A549 (cell line): ENCODE measurements around the gene GOLGA6C. TPM values are rescaled to one million over a fixed set of nuclear protein-coding genes. Genes with fewer than 3 reads are reported as not detected.
"Not testable (repeated sequence)": the region's sequence is repeated elsewhere in the genome, so short reads cannot be mapped to it uniquely, and the experiment has no call there.

Experiments used
- ATAC-seq, 2 experiments: fragments of 200-7000 bp in 1 of 2; fragments of >200 bp in 1 of 2; cut with Nextera tagmentation in 1 of 2; cut with Tn5 transposase in 1 of 2; 3 replicates each; pipeline versions ENCODE4 v1.8.0 to v1.9.1; 2018 to 2020; ENCODE audit warnings: mild to moderate bottlenecking in 1 of 2, moderate library complexity in 1 of 2
- CTCF ChIA-PET: fragments of 300-600 bp; sonication (Branson Sonifier 250); formaldehyde crosslinking; extraction: SDS; loops from one replicate; lab custom pipeline; 2021; ENCODE audit warnings: antibody characterized with exemption, inconsistent platforms; lab: Yijun Ruan, JAX
- POLR2A ChIA-PET: fragments of 350-600 bp; formaldehyde crosslinking; extraction: SDS; loops from one replicate; lab custom pipeline; 2021; ENCODE audit warnings: antibody characterized with exemption, inconsistent platforms; lab: Yijun Ruan, JAX
- DNase-seq, 2 experiments: peaks; one replicate each; pipeline versions ENCODE4 v3.0.0 to v3.0.0-alpha.2; 2011 to 2016; ENCODE audit warnings: low read depth in 1 of 2, low spot score in 1 of 2
- FAIRE-seq: peaks from 2 replicates; lab custom pipeline; 2011; peaks lifted over from hg19 to GRCh38; lab: Jason Lieb, UNC
- H3K27ac ChIP-seq, 2 experiments: fragments of >200 bp; sonication (Bioruptor Twin); formaldehyde crosslinking; 3 replicates each; pipeline ENCODE4 v1.5.1; 2016 to 2017
- H3K4me1 ChIP-seq: fragments of >200 bp; sonication (Bioruptor Twin); formaldehyde crosslinking; 3 replicates; pipeline ENCODE4 v1.6.1; 2016
- H3K4me2 ChIP-seq: fragments of >200 bp; sonication (Bioruptor Twin); formaldehyde crosslinking; 3 replicates; pipeline ENCODE4 v1.6.1; 2016
- H3K4me3 ChIP-seq: fragments of >200 bp; sonication (Bioruptor Twin); formaldehyde crosslinking; 3 replicates; pipeline ENCODE4 v1.5.1; 2016
- H3K9me3 ChIP-seq: fragments of >200 bp; sonication (Bioruptor Twin); formaldehyde crosslinking; 3 replicates; pipeline ENCODE4 v1.6.1; 2016
- CTCF ChIP-seq: fragments of >200 bp; sonication (Bioruptor Twin); formaldehyde crosslinking; IDR thresholded peaks from 3 replicates; pipeline ENCODE4 v1.5.1; 2016
- EHMT2 ChIP-seq: fragments of 200-600 bp; sonication (generic); IDR thresholded peaks from 2 replicates; pipeline ENCODE4 v1.6.1; 2016; ENCODE audit warnings: antibody characterized with exemption, low read depth, mild to moderate bottlenecking, moderate library complexity
- FOXS1 ChIP-seq: fragments of 250-450 bp; sonication (Bioruptor Pico); IDR thresholded peaks from 2 replicates; pipeline ENCODE4 v1.5.0; 2020; ENCODE audit warnings: mild to moderate bottlenecking, moderate library complexity
- HDAC2 ChIP-seq: fragments of 200-600 bp; sonication (generic); IDR thresholded peaks from 2 replicates; pipeline ENCODE4 v1.6.1; 2016
- HES2 ChIP-seq: fragments of >200 bp; sonication (Bioruptor Twin); formaldehyde crosslinking; IDR thresholded peaks from 2 replicates; pipeline ENCODE4 v1.6.1; 2016
- HOXB13 ChIP-seq: fragments of 250-450 bp; sonication (Bioruptor Pico); IDR thresholded peaks from 2 replicates; pipeline ENCODE4 v1.5.0; 2020; ENCODE audit warnings: low read depth, mild to moderate bottlenecking, moderate library complexity
- HOXB5 ChIP-seq: fragments of 250-450 bp; sonication (Bioruptor Pico); IDR thresholded peaks from 2 replicates; pipeline ENCODE4 v1.5.0; 2020; ENCODE audit warnings: mild to moderate bottlenecking, moderate library complexity
- KDM1A ChIP-seq: fragments of 200-600 bp; sonication (generic); IDR thresholded peaks from 2 replicates; pipeline ENCODE4 v1.6.1; 2016; ENCODE audit warnings: low read depth, mild to moderate bottlenecking
- MAZ ChIP-seq: fragments of 150-350 bp; IDR thresholded peaks from 2 replicates; pipeline ENCODE4 v1.6.1; 2014; ENCODE audit warnings: antibody characterized with exemption, low read depth, low read length, borderline replicate concordance
- MYC ChIP-seq: IDR thresholded peaks from 2 replicates; pipeline ENCODE4 v1.6.1; 2012; ENCODE audit warnings: mild to moderate bottlenecking, inconsistent platforms, low read length, improper control_type of control experiment, borderline replicate concordance
- NFE2L2 ChIP-seq: fragments of 150-350 bp; conservative IDR thresholded peaks from 2 replicates; pipeline ENCODE4 v1.6.1; 2014; ENCODE audit warnings: low read length
- POLR2AphosphoS2 ChIP-seq: conservative IDR thresholded peaks from 2 replicates; pipeline ENCODE4 v1.6.1; 2012; ENCODE audit warnings: low read length, improper control_type of control experiment, inconsistent platforms
- RARB ChIP-seq: fragments of 250-450 bp; sonication (Bioruptor Pico); IDR thresholded peaks from 2 replicates; pipeline ENCODE4 v1.8.0; 2021; ENCODE audit warnings: mild to moderate bottlenecking, moderate library complexity
- REST ChIP-seq: fragments of 200-600 bp; sonication (generic); IDR thresholded peaks from 2 replicates; pipeline ENCODE4 v1.6.1; 2016; ENCODE audit warnings: antibody characterized with exemption, mild to moderate bottlenecking, moderate library complexity
- RFX5 ChIP-seq: fragments of 450-650 bp; IDR thresholded peaks from 2 replicates; pipeline ENCODE4 v1.7.1; 2014; ENCODE audit warnings: antibody characterized with exemption, mild to moderate bottlenecking, moderate library complexity
- SMC3 ChIP-seq: fragments of >200 bp; sonication (Bioruptor Twin); formaldehyde crosslinking; IDR thresholded peaks from 3 replicates; pipeline ENCODE4 v1.6.1; 2018; ENCODE audit warnings: inconsistent platforms
- ZC3H11A ChIP-seq: fragments of 450-650 bp; IDR thresholded peaks from 2 replicates; pipeline ENCODE4 v1.6.1; 2014; ENCODE audit warnings: antibody characterized with exemption, mild to moderate bottlenecking
- ZNF302 ChIP-seq: fragments of 250-450 bp; sonication (Bioruptor Pico); IDR thresholded peaks from 2 replicates; pipeline ENCODE4 v1.9.0; 2021; ENCODE audit warnings: inconsistent platforms, mild to moderate bottlenecking, moderate library complexity
- WGBS: methylation state at CpG from one replicate; pipeline ENCODE4 v1.1.6; 2017; ENCODE audit errors: missing lambda C conversion rate; 5-methylcytosine and 5-hydroxymethylcytosine counted together
- polyA plus RNA-seq, 4 experiments: library from polyadenylated mRNA; depleted of rRNA in 3 of 4; stranded (reverse); fragments of >200 nt; fragmentation: RNase III in 1 of 4; extraction: RNeasy Plus Mini Kit Qiagen cat#74134 plus additional on column Dnase treatment in 1 of 4; gene quantifications; 2 replicates in 3 of 4; 3 replicates in 1 of 4; pipeline ENCODE4 v1.2.3, GENCODE V29; 2011 to 2017
- TF ChIP-seq, protein P1 (sequence below): fragments of 450-650 bp; IDR thresholded peaks from 2 replicates; pipeline ENCODE4 v1.6.1; 2014; ENCODE audit warnings: antibody characterized with exemption
- TF ChIP-seq, protein P2 (sequence below): fragments of 250-450 bp; sonication (Bioruptor Pico); IDR thresholded peaks from 2 replicates; pipeline ENCODE4 v1.5.0; 2021; ENCODE audit warnings: mild to moderate bottlenecking, moderate library complexity, borderline replicate concordance

Gene GOLGA6C
- polyA plus RNA-seq, 2 of the 4 experiments (the other 2 are of a cell fraction) = not detected

- TF ChIP-seq KDM1A (no peak), HES2 (no peak)
These were observed 51.6 kb downstream of the GOLGA6C start (continued) for GRCh38 chr15:75309711-75310110.

- H3K27ac ChIP-seq, H3K4me3 ChIP-seq, POLR2A ChIA-PET, H3K9me3 ChIP-seq, H3K4me1 ChIP-seq, ATAC-seq, H3K4me2 ChIP-seq, DNase-seq, FAIRE-seq: not testable (repeated sequence)
- CTCF ChIA-PET = interaction anchor here (0.7 to 2.2 kb wide), 4 partner anchors 18 to 542 kb away, joined by 3 to 5 read pairs (median 4); no protein-coding TSS in a partner anchor
- WGBS = 92% methylated on average over 1 of the region's 1 CpG
These were observed 54.4 kb downstream of the GOLGA6C start for GRCh38 chr15:75312548-75312947.

- WGBS = 66% methylated on average over 13 of the region's 13 CpGs
- no peak overlapping the region for H3K4me2 ChIP-seq
- no peak for ATAC-seq
- no peak overlapping the region for H3K4me3 ChIP-seq
- no peaks in the 10 kb centered on the region for H3K4me1 ChIP-seq
- no peak for FAIRE-seq
- POLR2A ChIA-PET = no interaction called here
- TF ChIP-seq HOXB13 = no peak
- no peak for TF ChIP-seq NFE2L2
- no peak for TF ChIP-seq REST
- no peak for TF ChIP-seq SMC3
- TF ChIP-seq ZNF302 (CRISPR knock-in tag) = no peak
- DNase-seq = no peak
- CTCF ChIA-PET = interaction anchor here (0.7 to 2.2 kb wide), 4 partner anchors 17 to 543 kb away, joined by 3 to 5 read pairs (median 4); no protein-coding TSS in a partner anchor
- H3K27ac ChIP-seq = no peak overlapping the region
- H3K9me3 ChIP-seq = no peaks in the 10 kb centered on the region
These were observed 55.1 kb downstream of the GOLGA6C start for GRCh38 chr15:75313116-75313845.

- CTCF ChIA-PET = interaction anchor here (1.1 to 2.2 kb wide), 3 partner anchors 111 to 545 kb away, joined by 4 to 5 read pairs (median 4); no protein-coding TSS in a partner anchor
- no peak overlapping the region for H3K27ac ChIP-seq
- 55% methylated on average over 5 of the region's 5 CpGs for WGBS
These were observed 56.6 kb downstream of the GOLGA6C start for GRCh38 chr15:75314552-75315290.

More at GRCh38 chr15:75314552-75315290, 56.6 kb downstream of the GOLGA6C start:
- Histone ChIP-seq H3K9me3 (no peaks in the 10 kb centered on the region), H3K4me1 (no peaks in the 10 kb centered on the region), H3K4me3 (no peak overlapping the region), H3K4me2 (no peak overlapping the region)
- no peak for FAIRE-seq
- TF ChIP-seq EHMT2 (no peak), MYC (no peak), RARB (CRISPR knock-in tag) (no peak), MAZ (no peak), RFX5 (no peak), HDAC2 (no peak), HOXB5 (CRISPR knock-in tag) (no peak), FOXS1 (CRISPR knock-in tag) (no peak), POLR2AphosphoS2 (no peak), HOXB13 (no peak), ZC3H11A (no peak), CTCF (no peak), ZNF302 (CRISPR knock-in tag) (no peak)
- TF ChIP-seq, protein P1, sequence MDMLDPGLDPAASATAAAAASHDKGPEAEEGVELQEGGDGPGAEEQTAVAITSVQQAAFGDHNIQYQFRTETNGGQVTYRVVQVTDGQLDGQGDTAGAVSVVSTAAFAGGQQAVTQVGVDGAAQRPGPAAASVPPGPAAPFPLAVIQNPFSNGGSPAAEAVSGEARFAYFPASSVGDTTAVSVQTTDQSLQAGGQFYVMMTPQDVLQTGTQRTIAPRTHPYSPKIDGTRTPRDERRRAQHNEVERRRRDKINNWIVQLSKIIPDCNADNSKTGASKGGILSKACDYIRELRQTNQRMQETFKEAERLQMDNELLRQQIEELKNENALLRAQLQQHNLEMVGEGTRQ = no peak
- TF ChIP-seq, protein P2, sequence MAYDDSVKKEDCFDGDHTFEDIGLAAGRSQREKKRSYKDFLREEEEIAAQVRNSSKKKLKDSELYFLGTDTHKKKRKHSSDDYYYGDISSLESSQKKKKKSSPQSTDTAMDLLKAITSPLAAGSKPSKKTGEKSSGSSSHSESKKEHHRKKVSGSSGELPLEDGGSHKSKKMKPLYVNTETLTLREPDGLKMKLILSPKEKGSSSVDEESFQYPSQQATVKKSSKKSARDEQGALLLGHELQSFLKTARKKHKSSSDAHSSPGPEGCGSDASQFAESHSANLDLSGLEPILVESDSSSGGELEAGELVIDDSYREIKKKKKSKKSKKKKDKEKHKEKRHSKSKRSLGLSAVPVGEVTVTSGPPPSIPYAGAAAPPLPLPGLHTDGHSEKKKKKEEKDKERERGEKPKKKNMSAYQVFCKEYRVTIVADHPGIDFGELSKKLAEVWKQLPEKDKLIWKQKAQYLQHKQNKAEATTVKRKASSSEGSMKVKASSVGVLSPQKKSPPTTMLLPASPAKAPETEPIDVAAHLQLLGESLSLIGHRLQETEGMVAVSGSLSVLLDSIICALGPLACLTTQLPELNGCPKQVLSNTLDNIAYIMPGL (CRISPR knock-in tag) = no peak
- no peak for DNase-seq
- ATAC-seq = no peak; a peak in 1 of 6 replicates
- POLR2A ChIA-PET = no interaction called here
